Neural progenitor cell (in vitro differentiated cells): Measurements from ENCODE around the gene PYCR2. TPM values are rescaled to one million over a fixed set of nuclear protein-coding genes. Genes with fewer than 3 reads are reported as not detected.

Experiments used
- DNase-seq: peaks from one replicate; pipeline ENCODE4 v3.0.0-alpha.2; 2016; ENCODE audit warnings: low spot score
- H2AFZ ChIP-seq: fragments of 200-600 bp; sonication (generic); replicated peaks from 2 replicates; pipeline ENCODE4 v1.6.1; 2016; ENCODE audit warnings: antibody characterized with exemption
- H3F3A ChIP-seq: fragments of 200-600 bp; sonication (generic); 2 replicates; pipeline ENCODE4 v1.6.1; 2016; ENCODE audit warnings: antibody characterized with exemption, low read depth
- H3K27ac ChIP-seq: fragments of 200-600 bp; sonication (generic); 2 replicates; pipeline ENCODE4 v1.5.1; 2016; ENCODE audit warnings: mild to moderate bottlenecking
- H3K27me3 ChIP-seq: fragments of 200-600 bp; sonication (generic); 2 replicates; pipeline ENCODE4 v1.6.1; 2016; ENCODE audit warnings: mild to moderate bottlenecking, moderate library complexity
- H3K36me3 ChIP-seq: fragments of 200-600 bp; sonication (generic); 2 replicates; pipeline ENCODE4 v1.5.1; 2016
- H3K4me1 ChIP-seq: fragments of 200-600 bp; sonication (generic); 2 replicates; pipeline ENCODE4 v1.6.1; 2016; ENCODE audit warnings: mixed run types
- H3K4me2 ChIP-seq: fragments of 200-600 bp; sonication (generic); 2 replicates; pipeline ENCODE4 v1.6.1; 2016
- H3K4me3 ChIP-seq: fragments of 200-600 bp; sonication (generic); 2 replicates; pipeline ENCODE4 v1.5.1; 2016
- H3K79me2 ChIP-seq: fragments of 200-600 bp; sonication (generic); 2 replicates; pipeline ENCODE4 v1.6.1; 2016; ENCODE audit warnings: low read depth
- H3K9ac ChIP-seq: fragments of 200-600 bp; sonication (generic); 2 replicates; pipeline ENCODE4 v1.6.1; 2016
- H3K9me3 ChIP-seq: fragments of 200-600 bp; sonication (generic); 2 replicates; pipeline ENCODE4 v1.5.1; 2016; ENCODE audit warnings: low read depth
- H4K20me1 ChIP-seq: fragments of 200-600 bp; sonication (generic); 2 replicates; pipeline ENCODE4 v1.6.1; 2016; ENCODE audit warnings: low read depth
- H3K27ac Mint-ChIP-seq: 3 replicates; pipeline ENCODE4 v1.8.0; 2021; ENCODE audit warnings: mixed read lengths
- H3K27me3 Mint-ChIP-seq: 2 replicates; pipeline ENCODE4 v1.8.0; 2022; ENCODE audit warnings: low read depth, mild to moderate bottlenecking, inconsistent platforms, moderate library complexity, mixed read lengths; ENCODE audit not compliant: insufficient read depth
- H3K36me3 Mint-ChIP-seq: 3 replicates; pipeline ENCODE4 v1.8.0; 2021; ENCODE audit warnings: mixed read lengths
- H3K4me1 Mint-ChIP-seq: 3 replicates; pipeline ENCODE4 v1.8.0; 2021; ENCODE audit warnings: mixed read lengths
- H3K4me3 Mint-ChIP-seq: 3 replicates; pipeline ENCODE4 v1.8.0; 2021; ENCODE audit warnings: mild to moderate bottlenecking, moderate library complexity, mixed read lengths
- H3K9me3 Mint-ChIP-seq: 3 replicates; pipeline ENCODE4 v1.8.0; 2020; ENCODE audit warnings: mixed read lengths
- EZH2 ChIP-seq: fragments of 200-600 bp; sonication (generic); IDR thresholded peaks from 2 replicates; pipeline ENCODE4 v1.6.1; 2017; ENCODE audit warnings: antibody characterized with exemption, mild to moderate bottlenecking, moderate library complexity
- EZH2phosphoT487 ChIP-seq: fragments of 200-600 bp; sonication (generic); IDR thresholded peaks from 2 replicates; pipeline ENCODE4 v1.6.1; 2017; ENCODE audit warnings: antibody characterized with exemption
- total RNA-seq: library from RNA; depleted of rRNA; stranded (reverse); fragments of >200 nt; gene quantifications from 2 replicates; pipeline ENCODE4 v1.2.3, GENCODE V29; 2015; ENCODE audit warnings: low replicate concordance
- TF ChIP-seq, protein P1 (sequence below): fragments of 200-600 bp; sonication (generic); IDR thresholded peaks from 2 replicates; pipeline ENCODE4 v1.5.1; 2017; ENCODE audit warnings: antibody characterized with exemption, mild to moderate bottlenecking

PYCR2 gene
- total RNA-seq, 1 donor from 2014 or later: 23.8 TPM

DNA sequence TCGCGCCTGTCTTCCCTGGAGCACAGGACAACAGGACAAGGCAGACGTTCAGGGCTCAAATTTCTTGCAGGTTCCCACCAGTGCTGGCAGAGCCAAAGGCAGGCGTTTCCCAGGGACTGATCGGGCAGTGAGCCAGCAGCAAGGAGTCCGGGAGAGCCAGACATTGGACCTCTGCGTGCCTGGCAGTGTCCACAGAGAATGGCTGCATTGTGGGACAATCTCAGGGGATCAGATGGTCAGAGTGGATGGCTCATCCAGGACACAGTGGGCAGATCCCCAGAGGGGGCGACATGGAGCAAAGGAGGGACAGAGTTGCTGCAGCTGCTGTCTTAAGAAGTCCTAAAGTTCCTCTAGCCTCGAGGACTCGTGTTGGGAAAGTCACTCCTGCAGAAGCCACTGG lies 46.5 kb downstream of the PYCR2 start:
- H3K27me3 Mint-ChIP-seq: peaks cover 7% of the 10 kb centered on the region
- H3F3A ChIP-seq: peaks cover 17% of the 10 kb centered on the region
- H4K20me1 ChIP-seq: peaks cover 8% of the 10 kb centered on the region
- no peak overlapping the region for H3K27ac ChIP-seq
- H3K79me2 ChIP-seq: no peaks in the 10 kb centered on the region
- H3K4me1 Mint-ChIP-seq: peaks cover 14% of the 10 kb centered on the region
- H3K27me3 ChIP-seq: peaks cover 22% of the 10 kb centered on the region
- H3K9ac ChIP-seq: no peak overlapping the region
- DNase-seq: peak; percentile 73
- TF ChIP-seq, protein P1, sequence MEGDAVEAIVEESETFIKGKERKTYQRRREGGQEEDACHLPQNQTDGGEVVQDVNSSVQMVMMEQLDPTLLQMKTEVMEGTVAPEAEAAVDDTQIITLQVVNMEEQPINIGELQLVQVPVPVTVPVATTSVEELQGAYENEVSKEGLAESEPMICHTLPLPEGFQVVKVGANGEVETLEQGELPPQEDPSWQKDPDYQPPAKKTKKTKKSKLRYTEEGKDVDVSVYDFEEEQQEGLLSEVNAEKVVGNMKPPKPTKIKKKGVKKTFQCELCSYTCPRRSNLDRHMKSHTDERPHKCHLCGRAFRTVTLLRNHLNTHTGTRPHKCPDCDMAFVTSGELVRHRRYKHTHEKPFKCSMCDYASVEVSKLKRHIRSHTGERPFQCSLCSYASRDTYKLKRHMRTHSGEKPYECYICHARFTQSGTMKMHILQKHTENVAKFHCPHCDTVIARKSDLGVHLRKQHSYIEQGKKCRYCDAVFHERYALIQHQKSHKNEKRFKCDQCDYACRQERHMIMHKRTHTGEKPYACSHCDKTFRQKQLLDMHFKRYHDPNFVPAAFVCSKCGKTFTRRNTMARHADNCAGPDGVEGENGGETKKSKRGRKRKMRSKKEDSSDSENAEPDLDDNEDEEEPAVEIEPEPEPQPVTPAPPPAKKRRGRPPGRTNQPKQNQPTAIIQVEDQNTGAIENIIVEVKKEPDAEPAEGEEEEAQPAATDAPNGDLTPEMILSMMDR: peak; percentile 62
- TF ChIP-seq EZH2phosphoT487: no peak
- TF ChIP-seq EZH2: no peak
- no peak overlapping the region for H3K4me2 ChIP-seq
- no peak overlapping the region for H3K4me3 Mint-ChIP-seq
- peaks cover 5% of the 10 kb centered on the region for H3K36me3 Mint-ChIP-seq
- H3K27ac Mint-ChIP-seq: no peak overlapping the region
- no peak overlapping the region for H3K4me3 ChIP-seq
- H3K36me3 ChIP-seq: no peaks in the 10 kb centered on the region
- peaks cover 10% of the 10 kb centered on the region for H3K4me1 ChIP-seq
- H3K9me3 ChIP-seq: no peaks in the 10 kb centered on the region
- no peak overlapping the region for H2AFZ ChIP-seq
- H3K9me3 Mint-ChIP-seq: no peaks in the 10 kb centered on the region

DNA sequence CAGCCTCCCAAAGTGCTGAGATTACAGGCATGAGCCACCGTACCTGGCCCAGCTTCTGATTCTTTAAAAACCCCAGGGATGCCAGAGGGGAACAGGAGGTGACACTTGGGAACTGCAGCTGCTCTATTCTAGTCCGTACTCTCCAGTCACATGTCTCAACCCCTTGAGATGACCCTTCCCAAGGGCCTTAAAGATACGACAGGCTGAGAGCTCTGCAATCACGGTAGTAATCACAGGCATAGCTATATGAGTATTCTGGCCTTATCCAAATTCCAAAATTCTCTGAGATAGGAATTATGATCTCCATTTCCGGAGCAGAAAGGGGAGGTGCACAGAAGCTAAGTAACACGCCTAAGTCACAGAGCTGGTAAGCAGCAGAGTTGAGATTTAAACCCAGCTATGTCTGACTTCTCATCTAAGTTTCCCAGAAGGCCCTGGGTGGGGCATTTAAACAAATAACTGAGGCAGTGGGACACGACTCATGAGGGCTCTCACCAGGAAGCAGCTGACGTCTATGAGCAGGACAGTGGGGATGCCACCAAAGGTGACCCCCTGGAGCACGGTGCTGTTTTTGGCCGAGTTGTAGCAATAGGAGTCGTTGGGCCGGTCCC lies 47.0 kb downstream of the PYCR2 start:
- peaks cover 14% of the 10 kb centered on the region for H3K4me1 Mint-ChIP-seq
- H3K27ac Mint-ChIP-seq: no peak overlapping the region
- Histone ChIP-seq H3K27me3 (peaks cover 17% of the 10 kb centered on the region), H3F3A (peaks cover 16% of the 10 kb centered on the region), H4K20me1 (peaks cover 8% of the 10 kb centered on the region), H3K4me2 (no peak overlapping the region), H2AFZ (no peak overlapping the region), H3K27ac (no peak overlapping the region), H3K79me2 (no peaks in the 10 kb centered on the region), H3K9me3 (no peaks in the 10 kb centered on the region), H3K4me1 (peaks cover 10% of the 10 kb centered on the region), H3K4me3 (no peak overlapping the region), H3K9ac (no peak overlapping the region), H3K36me3 (no peaks in the 10 kb centered on the region)
- no peak for DNase-seq
- peaks cover 5% of the 10 kb centered on the region for H3K36me3 Mint-ChIP-seq
- H3K4me3 Mint-ChIP-seq: no peak overlapping the region
- H3K9me3 Mint-ChIP-seq: no peaks in the 10 kb centered on the region
- TF ChIP-seq, protein P1: no peak
- no peak for TF ChIP-seq EZH2phosphoT487
- TF ChIP-seq EZH2: no peak
- peaks cover 7% of the 10 kb centered on the region for H3K27me3 Mint-ChIP-seq

DNA sequence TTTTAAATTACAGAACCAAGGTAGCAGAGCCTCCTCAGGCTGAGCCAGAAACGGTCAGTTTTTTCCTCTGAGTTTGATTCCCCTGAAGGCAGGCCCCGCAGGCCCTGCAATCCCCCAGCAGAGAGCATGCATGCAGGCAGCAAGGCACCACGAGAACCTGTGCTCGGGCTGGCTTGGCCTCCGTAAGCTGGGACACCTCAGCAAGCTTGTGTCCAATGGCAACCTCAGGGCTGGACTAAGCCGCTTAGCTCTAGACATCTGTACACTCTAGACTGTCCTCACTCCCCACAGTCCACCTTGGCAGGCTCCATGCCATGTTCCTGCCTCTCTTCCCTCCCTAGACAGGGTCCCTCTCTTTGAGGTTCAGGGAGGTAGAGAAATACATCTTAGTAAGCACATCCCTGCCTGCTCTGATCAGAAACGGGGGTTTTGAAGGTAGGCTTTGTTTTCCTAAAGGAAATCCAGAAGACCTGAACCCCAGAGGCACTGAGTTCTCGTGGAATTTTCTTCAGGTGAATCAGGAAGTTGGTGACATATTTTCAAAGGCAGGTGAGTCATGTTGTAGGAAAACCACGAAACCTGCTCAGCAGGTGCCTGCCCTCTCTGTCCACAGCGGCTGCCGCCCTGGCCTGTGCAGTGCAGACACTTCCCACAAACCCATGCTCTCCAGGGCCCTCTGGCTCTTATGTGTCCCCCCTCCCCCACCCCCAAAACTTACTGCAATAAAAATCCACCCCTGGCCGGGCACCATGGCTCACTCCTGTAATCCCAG lies 48.8 kb downstream of the PYCR2 start:
- no peaks in the 10 kb centered on the region for H3K9me3 Mint-ChIP-seq
- Histone ChIP-seq H3K27ac (no peak overlapping the region), H3K9me3 (no peaks in the 10 kb centered on the region), H3K4me3 (no peak overlapping the region), H3F3A (no peaks in the 10 kb centered on the region), H3K4me2 (no peak overlapping the region), H4K20me1 (peaks cover under 1% of the 10 kb centered on the region), H3K27me3 (no peaks in the 10 kb centered on the region), H3K9ac (no peak overlapping the region), H2AFZ (no peak overlapping the region), H3K79me2 (no peaks in the 10 kb centered on the region), H3K4me1 (no peaks in the 10 kb centered on the region), H3K36me3 (no peaks in the 10 kb centered on the region)
- H3K27ac Mint-ChIP-seq: no peak overlapping the region
- H3K4me1 Mint-ChIP-seq: peaks cover 10% of the 10 kb centered on the region
- H3K27me3 Mint-ChIP-seq: peaks cover 4% of the 10 kb centered on the region
- no peak overlapping the region for H3K4me3 Mint-ChIP-seq
- TF ChIP-seq EZH2phosphoT487 (no peak), EZH2 (no peak)
- TF ChIP-seq, protein P1: no peak
- peaks cover 7% of the 10 kb centered on the region for H3K36me3 Mint-ChIP-seq
- no peak for DNase-seq
